Activated CD4-positive, alpha-beta T cell treated with anti-CD3 and anti-CD28 coated beads, Interleukin-10, Interleukin-2, amounts not matched to agents 100 ng/mL and 50 ng/mL, durations not matched to agents 16 hours and 8 hours (primary cell): Measurements from ENCODE around the gene ANKRD28.
"Not testable (repeated sequence)": the region's sequence is repeated elsewhere in the genome, so short reads cannot be mapped to it uniquely, and the experiment has no call there.

Experiments
- DNase-seq: peaks from one replicate; pipeline ENCODE4 v3.0.0-alpha.2; 2020

The ANKRD28 gene

GRCh38 chr3:15797642-15798303 lies at the start of gene ANKRD28:
Gene ANKRD28 (minus strand): TSS chr3:15797979. CDS start chr3:15796521, 1,458 bp downstream.
- peak; percentile 86 for DNase-seq

- no peak for DNase-seq
These were observed 49.5 kb upstream of the ANKRD28 start for GRCh38 chr3:15847239-15847638.

DNA sequence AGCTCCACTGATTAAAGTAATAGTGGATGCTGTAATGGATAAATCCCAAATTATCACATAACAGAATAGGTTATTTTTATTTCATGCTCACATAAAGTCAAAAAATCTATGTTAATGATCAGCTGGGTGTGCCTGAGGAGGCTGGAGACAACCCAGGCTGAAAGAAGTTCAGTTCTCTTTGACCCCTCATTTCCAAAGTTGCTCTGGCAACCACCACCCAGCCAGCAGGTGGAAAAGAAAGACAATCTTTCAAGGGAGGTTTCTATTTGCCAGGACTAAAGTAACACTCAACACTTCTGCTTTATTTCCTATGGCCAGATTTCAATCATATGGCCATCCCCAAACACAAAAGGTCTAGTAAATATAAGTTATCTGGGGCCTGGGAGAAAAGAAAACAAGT lies 48.8 kb upstream of the ANKRD28 start:
- no peak for DNase-seq

GRCh38 chr3:15845475-15845874 lies 47.7 kb upstream of the ANKRD28 start:
- DNase-seq = no peak

DNA sequence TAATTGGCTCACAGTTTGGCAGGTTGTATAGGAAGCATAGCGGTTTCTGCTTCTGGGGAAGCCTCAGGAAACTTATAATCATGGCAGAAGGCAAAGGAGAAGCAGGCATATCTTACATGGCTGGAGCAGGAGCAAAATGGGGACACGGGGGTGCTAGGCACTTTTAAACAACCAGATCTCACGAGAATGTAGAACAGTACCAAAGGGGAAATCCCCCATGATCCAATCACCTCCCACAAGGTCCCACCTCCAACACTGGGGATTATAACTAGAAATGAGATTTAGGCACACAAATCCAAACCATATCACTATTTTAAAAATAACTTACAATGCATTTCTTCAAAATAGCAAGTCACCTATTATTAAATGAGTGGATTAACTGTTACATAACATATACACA lies 47.1 kb upstream of the ANKRD28 start:
- DNase-seq = no peak

DNA sequence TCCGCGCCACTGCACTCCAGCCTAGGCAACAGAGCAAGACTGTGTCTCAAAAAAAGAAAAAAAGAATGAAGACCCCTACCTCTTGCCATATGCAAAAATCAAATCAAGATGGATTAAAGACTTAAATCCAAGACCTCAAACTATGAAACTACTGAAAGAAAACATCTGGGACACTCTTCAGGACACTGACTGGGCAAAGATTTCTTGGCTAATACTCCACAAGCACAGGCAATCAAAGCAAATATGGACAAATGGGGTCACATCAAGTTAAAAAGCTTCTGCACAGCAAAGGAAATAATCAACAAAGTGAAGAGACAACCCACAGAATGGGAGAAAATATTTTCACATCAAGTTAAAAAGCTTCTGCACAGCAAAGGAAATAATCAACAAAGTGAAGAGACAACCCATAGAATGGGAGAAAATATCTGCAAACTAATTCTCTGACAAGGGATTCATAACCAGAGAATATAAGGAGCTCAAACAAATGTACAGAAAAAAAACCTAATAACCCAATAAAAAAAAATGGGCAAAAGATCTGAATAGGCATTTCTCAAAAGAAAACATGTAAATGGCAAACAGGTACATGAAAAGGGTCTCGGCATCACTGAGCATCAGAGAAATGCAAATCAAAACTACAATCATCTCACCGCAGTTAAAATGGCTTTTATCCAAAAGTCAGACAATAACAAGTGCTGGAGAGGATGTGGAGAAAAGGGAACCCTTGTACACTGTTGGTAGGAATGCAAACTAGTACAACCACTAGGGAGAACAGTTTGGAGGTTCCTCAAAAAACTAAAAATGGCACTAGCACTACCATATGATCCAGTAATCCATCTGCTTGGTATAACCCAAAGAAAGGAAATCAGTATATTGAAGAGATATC lies 43.6 kb upstream of the ANKRD28 start:
- DNase-seq = not testable (repeated sequence)

DNA sequence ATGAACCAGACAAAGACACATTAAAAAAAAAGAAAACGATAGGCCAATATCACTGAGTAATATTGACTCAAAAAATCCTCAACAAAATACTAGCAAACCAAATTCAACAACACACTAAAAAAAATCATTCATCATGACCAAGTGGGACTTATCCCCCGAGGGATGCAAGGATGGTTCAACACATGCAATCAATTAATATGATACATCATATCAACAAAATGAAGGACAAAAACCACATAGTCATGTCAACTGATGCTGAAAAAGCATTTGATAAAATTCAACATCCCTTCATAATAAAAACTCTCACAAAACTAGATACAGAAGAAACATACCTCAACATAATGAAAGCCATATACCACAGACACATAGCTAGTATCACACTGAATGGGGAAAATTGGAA lies 41.8 kb upstream of the ANKRD28 start:
- DNase-seq = no peak

DNA sequence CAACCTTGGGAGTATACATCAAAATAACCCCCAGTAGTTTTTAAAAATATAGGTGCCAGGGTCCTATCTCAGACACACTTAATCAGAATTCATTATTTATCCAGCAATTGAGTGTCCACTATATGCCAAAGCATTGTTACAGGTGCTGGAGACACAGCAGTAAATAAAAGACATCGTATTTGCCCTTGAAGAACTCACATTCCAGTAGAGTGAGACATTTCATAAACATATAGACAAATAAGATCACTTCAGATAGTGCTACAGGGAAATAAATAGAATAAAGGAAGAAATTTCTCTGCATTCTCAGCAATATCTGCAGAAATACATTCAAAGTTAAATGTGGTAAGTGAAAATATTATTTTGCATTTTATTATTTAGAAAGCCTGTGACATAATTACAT lies 34.1 kb upstream of the ANKRD28 start:
- no peak for DNase-seq

DNA sequence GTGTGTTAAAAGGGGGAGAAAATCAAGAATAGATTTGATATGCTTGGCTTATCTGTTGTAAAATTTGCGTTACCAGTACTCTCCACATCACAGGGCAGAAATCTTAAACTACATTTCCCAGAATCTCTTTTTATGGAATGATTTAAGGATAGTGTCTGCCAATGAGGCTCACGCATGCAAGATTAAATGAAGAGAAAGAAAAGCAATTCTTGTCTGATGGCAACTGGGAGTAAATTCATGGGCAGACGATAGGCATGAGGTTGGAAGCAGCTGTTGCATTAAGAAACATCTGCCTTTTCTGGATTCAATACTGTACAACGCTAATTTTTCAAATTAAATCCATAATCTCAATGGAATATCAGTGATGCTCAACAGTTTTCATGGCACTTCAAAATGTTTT lies 27.2 kb upstream of the ANKRD28 start:
- DNase-seq = no peak

GRCh38 chr3:15823092-15823491 lies 25.3 kb upstream of the ANKRD28 start:
- no peak for DNase-seq

GRCh38 chr3:15822281-15822680 lies 24.5 kb upstream of the ANKRD28 start:
- no peak for DNase-seq

DNA sequence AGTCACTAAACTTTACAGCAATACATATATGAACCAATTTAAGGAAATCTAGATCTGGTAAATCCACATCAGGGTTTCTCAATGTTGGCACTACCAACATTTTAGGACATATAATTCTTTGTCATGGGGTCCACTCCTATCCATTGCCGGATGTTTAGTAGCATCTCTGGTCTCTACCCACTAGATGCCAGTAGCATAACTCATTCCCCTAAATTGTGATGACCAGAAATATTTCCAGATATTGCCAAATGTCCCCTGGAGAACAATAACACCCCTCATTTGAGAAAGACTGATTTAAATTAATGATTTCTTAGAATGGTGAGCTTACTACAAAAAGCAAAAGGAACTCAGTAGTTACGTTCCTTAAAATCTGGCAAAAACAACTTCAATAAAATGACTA lies 23.1 kb upstream of the ANKRD28 start:
- DNase-seq = no peak

DNA sequence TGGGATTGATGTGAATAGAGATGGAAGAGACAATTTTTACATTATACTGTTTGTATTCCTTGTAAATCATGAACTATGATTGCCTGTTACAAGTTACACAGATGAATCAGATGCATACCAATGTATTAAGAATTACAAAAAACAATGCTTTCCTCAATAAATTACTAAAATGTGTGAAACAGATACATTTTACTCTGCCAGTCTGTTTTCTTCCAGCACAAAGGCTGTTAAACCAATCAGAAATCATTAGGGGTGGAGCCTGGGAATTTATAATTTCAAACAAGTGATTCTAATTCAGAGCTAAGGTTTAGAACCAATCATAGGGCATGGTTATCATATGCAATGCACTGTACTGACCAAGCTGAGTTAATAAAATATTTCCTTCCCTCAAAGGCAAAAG lies 21.8 kb upstream of the ANKRD28 start:
- no peak for DNase-seq

GRCh38 chr3:15819043-15819442 lies 21.3 kb upstream of the ANKRD28 start:
- no peak for DNase-seq

- peak; percentile 39 for DNase-seq
These were observed 17.9 kb upstream of the ANKRD28 start for GRCh38 chr3:15815696-15816095.

GRCh38 chr3:15813079-15813478 lies 15.3 kb upstream of the ANKRD28 start:
- DNase-seq = not testable (repeated sequence)

DNA sequence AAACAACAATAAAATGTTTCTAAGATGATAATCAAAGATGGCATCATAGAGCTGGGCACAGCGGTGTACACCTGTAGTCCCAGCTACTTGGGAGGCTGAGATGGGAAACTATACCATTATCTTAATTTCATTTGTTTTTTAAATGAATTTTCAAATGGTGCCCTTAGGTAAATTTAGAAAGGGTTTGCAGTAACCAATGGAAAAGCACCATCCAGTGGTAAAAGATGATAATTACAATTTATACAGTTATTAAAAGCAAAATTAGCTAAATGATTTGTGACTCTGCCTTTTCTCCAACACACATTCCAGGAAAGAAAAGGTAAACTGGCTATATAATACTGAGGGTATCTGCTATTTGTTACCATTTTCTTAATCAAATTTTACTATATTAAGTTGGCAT lies 14.4 kb upstream of the ANKRD28 start:
- peak; percentile 50 for DNase-seq

- peak; percentile 76 for DNase-seq
These were observed 12.9 kb upstream of the ANKRD28 start for GRCh38 chr3:15810702-15811101.

DNA sequence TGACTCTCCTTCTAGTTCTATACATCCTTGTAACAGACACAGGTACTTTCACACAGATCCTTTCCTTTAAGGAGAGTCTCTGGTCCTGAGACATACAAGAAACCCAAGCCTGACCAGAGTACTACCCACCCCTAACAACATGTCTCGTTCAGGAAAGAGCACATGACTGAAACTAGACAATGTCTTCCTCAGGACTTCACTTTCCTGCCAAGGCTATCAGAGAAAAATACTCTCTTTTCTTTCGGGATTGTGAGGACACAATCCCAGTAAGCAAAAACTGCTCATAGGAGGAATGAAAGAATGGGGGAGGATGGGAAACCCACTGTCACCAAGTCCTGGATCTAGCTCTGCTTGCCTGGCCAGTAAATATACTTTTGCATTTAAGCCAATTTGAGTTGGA lies 11.5 kb upstream of the ANKRD28 start:
- no peak for DNase-seq

GRCh38 chr3:15808679-15809310 lies 11.0 kb upstream of the ANKRD28 start:
- DNase-seq = no peak

GRCh38 chr3:15805756-15806266 lies 8.0 kb upstream of the ANKRD28 start:
- peak; percentile 76 for DNase-seq

GRCh38 chr3:15804553-15805095 lies 6.8 kb upstream of the ANKRD28 start:
- peak; percentile 74 for DNase-seq

DNA sequence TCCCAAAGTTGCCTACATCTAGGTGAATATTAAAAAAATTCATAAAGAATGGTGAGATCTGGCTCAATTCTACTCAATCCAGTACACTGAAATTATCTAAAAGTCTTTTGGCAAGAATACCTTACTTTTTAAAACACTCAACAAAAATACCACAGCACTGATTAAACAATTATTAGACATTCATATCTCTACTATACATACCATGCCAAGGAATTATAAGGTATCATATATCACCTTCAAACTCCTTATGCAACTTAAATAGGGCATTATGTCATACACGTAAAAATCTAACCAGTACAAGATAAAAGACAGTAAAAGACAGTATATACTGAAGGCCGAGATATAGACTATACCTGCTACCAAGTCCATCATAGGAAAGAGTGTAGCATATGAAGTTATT lies 6.1 kb upstream of the ANKRD28 start:
- DNase-seq = no peak
